ENCODE results near the gene SPACA1.

The SPACA1 gene

DNA sequence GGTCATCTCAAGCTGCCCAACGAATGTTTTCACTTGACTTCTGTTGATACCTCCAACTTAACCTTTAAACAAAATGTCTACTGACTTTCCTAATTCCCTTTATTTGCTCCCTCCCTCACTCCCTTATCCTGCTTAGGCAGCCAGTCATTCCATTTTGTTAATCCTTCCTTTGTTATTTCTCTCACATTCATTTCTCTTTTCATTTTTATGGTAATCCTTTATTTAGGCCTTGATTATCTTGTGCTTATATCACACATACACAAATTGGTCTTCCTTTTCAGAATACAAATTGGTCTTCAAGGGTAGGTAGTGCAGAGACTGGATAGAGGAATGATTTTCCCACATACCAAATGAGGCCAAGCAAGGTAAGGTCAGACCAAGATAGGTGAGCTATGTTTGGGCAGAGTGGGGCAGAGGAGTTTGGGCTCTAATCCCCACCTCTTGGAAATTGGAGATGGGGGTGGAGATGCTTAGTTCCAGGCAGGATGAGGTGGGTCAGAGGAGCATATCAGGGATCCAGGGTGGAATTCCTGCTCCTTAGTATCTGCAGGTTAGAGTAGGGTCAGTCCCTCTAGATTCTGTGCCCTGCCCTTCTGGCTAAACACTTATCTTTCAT, 2.0 kb upstream of the SPACA1 start:
- Histone ChIP-seq H2AFZ (ENCODE audit: low read depth) (no peak overlapping the region), H3K4me2 (no peak overlapping the region), H4K20me1 (ENCODE audit: insufficient read depth) (no peaks in the 10 kb centered on the region)

GRCh38 chr6:88048578-88048977, 937 bp downstream of the SPACA1 start:
- no peak overlapping the region for H3K27ac ChIP-seq
- H3K79me2 ChIP-seq (ENCODE audit: insufficient read depth, low read depth) = no peaks in the 10 kb centered on the region
- no peak overlapping the region for H3K9ac ChIP-seq
- no peaks in the 10 kb centered on the region for H4K20me1 ChIP-seq (ENCODE audit: insufficient read depth)
- no peak overlapping the region for H3K4me2 ChIP-seq
- H3K4me3 ChIP-seq (IDR thresholded peaks at IDR 0.05; ENCODE audit: insufficient read depth, low read depth, low read length) = no peak overlapping the region
- TF ChIP-seq CTCF (conservative IDR thresholded peaks at IDR 0.05; ENCODE audit: low read depth, low read length) = no peak
- H3K36me3 ChIP-seq (ENCODE audit: insufficient read depth) = no peaks in the 10 kb centered on the region
- H3K27me3 ChIP-seq (ENCODE audit: insufficient read depth, low read depth) = no peaks in the 10 kb centered on the region
- H2AFZ ChIP-seq (ENCODE audit: low read depth) = no peak overlapping the region
- no peaks in the 10 kb centered on the region for H3K4me1 ChIP-seq (ENCODE audit: low read depth, poor library complexity, severe bottlenecking)

More for the DNA sequence above, 2.0 kb upstream of the SPACA1 start:
- no peaks in the 10 kb centered on the region for H3K4me1 ChIP-seq (ENCODE audit: low read depth, poor library complexity, severe bottlenecking)
- H3K4me3 ChIP-seq (IDR thresholded peaks at IDR 0.05; ENCODE audit: insufficient read depth, low read depth, low read length) = no peak overlapping the region
- H3K9ac ChIP-seq = no peak overlapping the region
- H3K27ac ChIP-seq = no peak overlapping the region
- TF ChIP-seq CTCF (conservative IDR thresholded peaks at IDR 0.05; ENCODE audit: low read depth, low read length) = no peak
- H3K27me3 ChIP-seq (ENCODE audit: insufficient read depth, low read depth) = no peaks in the 10 kb centered on the region
- H3K79me2 ChIP-seq (ENCODE audit: insufficient read depth, low read depth) = no peaks in the 10 kb centered on the region
- H3K36me3 ChIP-seq (ENCODE audit: insufficient read depth) = no peaks in the 10 kb centered on the region

- Histone ChIP-seq H3K27me3 (ENCODE audit: insufficient read depth, low read depth) (no peaks in the 10 kb centered on the region), H3K4me2 (no peak overlapping the region), H3K79me2 (ENCODE audit: insufficient read depth, low read depth) (no peaks in the 10 kb centered on the region), H2AFZ (ENCODE audit: low read depth) (no peak overlapping the region), H3K27ac (no peak overlapping the region), H3K4me1 (ENCODE audit: low read depth, poor library complexity, severe bottlenecking) (no peaks in the 10 kb centered on the region), H3K36me3 (ENCODE audit: insufficient read depth) (no peaks in the 10 kb centered on the region), H4K20me1 (ENCODE audit: insufficient read depth) (no peaks in the 10 kb centered on the region), H3K9ac (no peak overlapping the region), H3K4me3 (IDR thresholded peaks at IDR 0.05; ENCODE audit: insufficient read depth, low read depth, low read length) (no peak overlapping the region)
- TF ChIP-seq CTCF (conservative IDR thresholded peaks at IDR 0.05; ENCODE audit: low read depth, low read length) = no peak
Observed at GRCh38 chr6:88050140-88050818, 2.6 kb downstream of the SPACA1 start.

GRCh38 chr6:88059191-88059590, 11.6 kb downstream of the SPACA1 start:
- Histone ChIP-seq H3K36me3 (ENCODE audit: insufficient read depth) (no peaks in the 10 kb centered on the region), H3K4me2 (no peak overlapping the region), H3K9ac (no peak overlapping the region), H3K4me1 (ENCODE audit: low read depth, poor library complexity, severe bottlenecking) (no peaks in the 10 kb centered on the region), H3K4me3 (IDR thresholded peaks at IDR 0.05; ENCODE audit: insufficient read depth, low read depth, low read length) (no peak overlapping the region), H2AFZ (ENCODE audit: low read depth) (no peak overlapping the region), H3K27ac (no peak overlapping the region), H3K27me3 (ENCODE audit: insufficient read depth, low read depth) (no peaks in the 10 kb centered on the region), H3K79me2 (ENCODE audit: insufficient read depth, low read depth) (no peaks in the 10 kb centered on the region), H4K20me1 (ENCODE audit: insufficient read depth) (no peaks in the 10 kb centered on the region)
- TF ChIP-seq CTCF (conservative IDR thresholded peaks at IDR 0.05; ENCODE audit: low read depth, low read length) = no peak
